PC-9 (cell line): ENCODE results near the gene S100A5.

Source experiments
- CTCF ChIP-seq: fragments of 200-600 bp; sonication (generic); conservative IDR thresholded peaks from 2 replicates; pipeline ENCODE4 v1.6.1; 2017; ENCODE audit warnings: mixed run types, antibody characterized with exemption, mild to moderate bottlenecking, moderate library complexity
- EZH2 ChIP-seq: fragments of 200-600 bp; sonication (generic); IDR thresholded peaks from 2 replicates; pipeline ENCODE4 v1.8.0; 2017; ENCODE audit warnings: antibody characterized with exemption, low read depth

GRCh38 chr1:153586347-153586746, 45.6 kb upstream of the S100A5 start:
- TF ChIP-seq CTCF: no peak
- no peak for TF ChIP-seq EZH2
